Esophagus muscularis mucosa (tissue), 4 donors: ENCODE data around the gene ACY1. TPM values are rescaled to one million over a fixed set of nuclear protein-coding genes. Genes with fewer than 3 reads are reported as not detected.

Experiments
- DNase-seq: peaks from one replicate; pipeline ENCODE4 v3.0.0-alpha.2; 2017; ENCODE audit errors: extremely low spot score
- H3K27ac ChIP-seq, 4 donors: fragments of 200-600 bp; sonication (generic); replicated peaks in 1 of 4; 1 replicate in 3 of 4; 2 replicates in 1 of 4; pipeline ENCODE4 v1.5.1; 2016 to 2019; ENCODE audit warnings: mild to moderate bottlenecking in 1 of 4
- H3K27me3 ChIP-seq, 4 donors: fragments of 200-600 bp; sonication (generic); one replicate each; pipeline versions ENCODE4 v1.5.1 to v1.6.0; 2016 to 2019
- H3K36me3 ChIP-seq, 4 donors: fragments of 200-600 bp; sonication (generic); one replicate each; pipeline ENCODE4 v1.5.1; 2016 to 2019
- H3K4me1 ChIP-seq, 4 donors: fragments of 200-600 bp; sonication (generic); one replicate each; pipeline ENCODE4 v1.5.1; 2016 to 2019
- H3K4me3 ChIP-seq, 4 donors: fragments of 200-600 bp; sonication (generic); 1 replicate in 2 of 4; 2 replicates in 2 of 4; pipeline ENCODE4 v1.5.1; 2016 to 2019; ENCODE audit warnings: mild to moderate bottlenecking in 4 of 4, moderate library complexity in 1 of 4
- H3K9me3 ChIP-seq, 4 donors: fragments of 200-600 bp; sonication (generic); 1 replicate in 3 of 4; 2 replicates in 1 of 4; pipeline ENCODE4 v1.5.1; 2016 to 2019
- EP300 ChIP-seq: sonication (generic); formaldehyde crosslinking; IDR thresholded peaks from one replicate; pipeline ENCODE4 v1.6.1; 2017; ENCODE audit warnings: antibody characterized with exemption
- POLR2A ChIP-seq: fragments of 450-650 bp; IDR thresholded peaks from one replicate; pipeline ENCODE4 v1.6.1; 2017; ENCODE audit warnings: antibody characterized with exemption, moderate library complexity, mild to moderate bottlenecking, low read depth
- POLR2AphosphoS5 ChIP-seq, 2 donors: sonication (generic); formaldehyde crosslinking; IDR thresholded peaks; one replicate each; pipeline ENCODE4 v1.6.1; 2017; ENCODE audit warnings: antibody characterized with exemption in 2 of 2
- WGBS: methylation state at CpG from one replicate; pipeline ENCODE4 v1.1.5; 2018; 5-methylcytosine and 5-hydroxymethylcytosine counted together
- intact Hi-C: fragments of 100-400 bp; cut with DNase I; formaldehyde crosslinking; loops from one replicate; pipeline ENCODE4 v1.15.1; 2023
- total RNA-seq, 4 donors: library from RNA; depleted of rRNA; stranded (reverse); fragments of >200 nt; gene quantifications; one replicate each; pipeline versions ENCODE4 v1.1.0 to v1.2.1, GENCODE V29; 2016
- TF ChIP-seq, protein P1 (sequence below), 3 experiments: fragments of 200-600 bp in 2 of 3; fragments of 450-650 bp in 1 of 3; sonication (generic) in 2 of 3; IDR thresholded peaks; one replicate each; pipeline ENCODE4 v1.5.1; 2017 to 2019; ENCODE audit warnings: antibody characterized with exemption in 3 of 3, mild to moderate bottlenecking in 2 of 3, moderate library complexity in 1 of 3

The ACY1 gene
- total RNA-seq, 4 donors from 2014 or later: 10.0 to 19.2 (median 15.8) TPM

DNA sequence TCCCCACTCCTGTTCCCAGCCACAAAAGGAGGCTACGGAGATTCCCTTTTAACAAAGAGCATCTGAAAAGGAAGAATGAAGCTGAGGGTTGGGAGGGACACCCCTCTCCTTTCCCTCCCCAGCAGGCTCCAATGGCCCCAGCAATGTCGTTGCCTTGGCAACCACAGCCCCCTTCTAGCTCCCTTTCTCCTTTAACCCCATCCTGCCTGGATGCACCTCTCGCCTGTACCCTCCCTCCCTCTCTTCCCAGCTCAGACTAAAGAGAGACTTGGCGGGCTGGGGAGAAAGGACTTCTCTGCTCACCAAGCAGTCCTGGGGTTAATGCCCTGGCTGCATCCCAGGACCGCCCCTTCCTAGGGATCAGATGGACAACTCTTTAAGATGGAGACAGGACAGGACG, 19.4 kb downstream of the ACY1 start:
- Histone ChIP-seq H3K4me1 (peaks cover 27 to 34% (median 32%) of the 10 kb centered on the region in 4 donors), H3K4me3 (no peak overlapping the region), H3K36me3 (no peaks in the 10 kb centered on the region), H3K27me3 (peaks cover 0 to 25% (median 0%) of the 10 kb centered on the region in 4 donors), H3K9me3 (no peaks in the 10 kb centered on the region), H3K27ac (no peak overlapping the region)
- DNase-seq: no peak
- intact Hi-C loops: loop anchor here (10.0 kb wide), 1 partner anchor 342 kb away; no protein-coding TSS in a partner anchor
- TF ChIP-seq EP300: no peak
- TF ChIP-seq POLR2AphosphoS5 (IDR thresholded peaks at IDR 0.05): no peak
- TF ChIP-seq, protein P1, sequence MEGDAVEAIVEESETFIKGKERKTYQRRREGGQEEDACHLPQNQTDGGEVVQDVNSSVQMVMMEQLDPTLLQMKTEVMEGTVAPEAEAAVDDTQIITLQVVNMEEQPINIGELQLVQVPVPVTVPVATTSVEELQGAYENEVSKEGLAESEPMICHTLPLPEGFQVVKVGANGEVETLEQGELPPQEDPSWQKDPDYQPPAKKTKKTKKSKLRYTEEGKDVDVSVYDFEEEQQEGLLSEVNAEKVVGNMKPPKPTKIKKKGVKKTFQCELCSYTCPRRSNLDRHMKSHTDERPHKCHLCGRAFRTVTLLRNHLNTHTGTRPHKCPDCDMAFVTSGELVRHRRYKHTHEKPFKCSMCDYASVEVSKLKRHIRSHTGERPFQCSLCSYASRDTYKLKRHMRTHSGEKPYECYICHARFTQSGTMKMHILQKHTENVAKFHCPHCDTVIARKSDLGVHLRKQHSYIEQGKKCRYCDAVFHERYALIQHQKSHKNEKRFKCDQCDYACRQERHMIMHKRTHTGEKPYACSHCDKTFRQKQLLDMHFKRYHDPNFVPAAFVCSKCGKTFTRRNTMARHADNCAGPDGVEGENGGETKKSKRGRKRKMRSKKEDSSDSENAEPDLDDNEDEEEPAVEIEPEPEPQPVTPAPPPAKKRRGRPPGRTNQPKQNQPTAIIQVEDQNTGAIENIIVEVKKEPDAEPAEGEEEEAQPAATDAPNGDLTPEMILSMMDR (IDR thresholded peaks at IDR 0.05): no peak
- no peak for TF ChIP-seq POLR2A
- WGBS: 73% methylated on average over 6 of the region's 6 CpGs

DNA sequence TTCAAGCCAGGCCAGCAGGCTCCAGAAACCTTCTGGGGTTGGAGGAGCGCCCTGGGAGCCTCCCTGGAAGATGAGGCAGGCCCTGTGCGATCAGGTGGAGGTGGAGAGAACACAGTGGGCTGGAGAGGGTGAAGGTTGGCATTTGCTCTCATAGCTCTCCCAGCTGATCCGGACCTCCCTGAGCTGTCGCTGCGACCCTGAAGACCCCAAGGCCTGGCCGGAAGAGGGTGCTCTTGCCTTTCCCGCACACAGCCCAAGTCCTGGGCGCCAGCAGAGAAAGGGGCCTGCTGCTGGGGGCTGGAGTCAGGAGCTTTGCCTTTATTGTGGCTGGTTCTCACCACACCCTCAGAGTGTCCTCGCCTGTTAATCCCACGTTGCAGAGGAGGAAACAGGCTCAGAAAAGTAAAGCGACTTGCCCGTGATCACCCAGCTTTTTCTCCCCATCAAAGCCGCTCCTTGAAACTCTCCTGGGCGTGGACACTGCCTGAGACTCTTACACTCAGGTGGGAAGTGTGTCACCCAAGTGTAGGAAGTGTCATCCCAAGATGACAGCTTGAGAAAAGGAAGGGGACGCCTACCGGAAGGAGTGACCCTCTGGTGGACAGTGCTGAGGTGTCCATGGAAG, 20.9 kb downstream of the ACY1 start:
- H3K4me3 ChIP-seq: no peak overlapping the region
- H3K27ac ChIP-seq: peak overlapping the region in 1 of 4 donors; percentile 39
- no peak for TF ChIP-seq POLR2A
- TF ChIP-seq, protein P1 (IDR thresholded peaks at IDR 0.05): peak; percentile 38 to 48 (median 46)
- intact Hi-C loops: loop anchor here (2.0 to 10.0 kb wide), 2 partner anchors 51 to 341 kb away; no protein-coding TSS in a partner anchor
- no peaks in the 10 kb centered on the region for H3K36me3 ChIP-seq
- H3K27me3 ChIP-seq: peaks cover 0 to 12% (median 0%) of the 10 kb centered on the region in 4 donors
- H3K9me3 ChIP-seq: no peaks in the 10 kb centered on the region
- H3K4me1 ChIP-seq: peaks cover 27 to 34% (median 32%) of the 10 kb centered on the region in 4 donors
- 57% methylated on average over 16 of the region's 16 CpGs for WGBS
- DNase-seq: no peak

DNA sequence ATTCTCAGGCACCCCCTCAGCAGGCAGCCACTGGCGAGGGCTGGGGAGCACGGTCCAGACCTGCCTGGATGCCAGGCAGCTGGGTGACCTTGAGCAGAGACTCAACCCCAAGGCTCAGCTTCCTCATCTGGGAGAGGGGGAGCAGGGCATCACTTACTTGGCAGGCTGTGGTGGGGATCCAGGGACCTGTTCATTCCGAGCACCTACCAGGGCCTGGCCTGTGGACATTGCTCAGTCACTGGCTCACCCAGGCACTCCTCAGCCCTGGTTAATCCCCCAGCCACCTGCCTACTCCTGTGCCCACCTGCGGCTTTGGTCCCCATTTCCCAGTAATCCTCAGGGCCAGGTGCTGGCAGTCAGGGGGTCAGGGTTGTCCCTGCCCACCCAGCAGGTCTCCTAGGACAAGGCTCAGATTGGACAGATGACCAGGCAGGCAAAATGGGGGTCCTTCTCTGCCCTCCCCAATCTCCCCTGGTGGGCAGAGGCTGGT, 21.6 kb downstream of the ACY1 start:
- H3K27ac ChIP-seq: peak overlapping the region; percentile 16 to 39 (median 31)
- no peak for TF ChIP-seq POLR2A
- TF ChIP-seq POLR2AphosphoS5 (IDR thresholded peaks at IDR 0.05): no peak
- no peak for TF ChIP-seq EP300
- TF ChIP-seq, protein P1 (IDR thresholded peaks at IDR 0.05): no peak
- 100% methylated on average over 1 of the region's 4 CpGs for WGBS

DNA sequence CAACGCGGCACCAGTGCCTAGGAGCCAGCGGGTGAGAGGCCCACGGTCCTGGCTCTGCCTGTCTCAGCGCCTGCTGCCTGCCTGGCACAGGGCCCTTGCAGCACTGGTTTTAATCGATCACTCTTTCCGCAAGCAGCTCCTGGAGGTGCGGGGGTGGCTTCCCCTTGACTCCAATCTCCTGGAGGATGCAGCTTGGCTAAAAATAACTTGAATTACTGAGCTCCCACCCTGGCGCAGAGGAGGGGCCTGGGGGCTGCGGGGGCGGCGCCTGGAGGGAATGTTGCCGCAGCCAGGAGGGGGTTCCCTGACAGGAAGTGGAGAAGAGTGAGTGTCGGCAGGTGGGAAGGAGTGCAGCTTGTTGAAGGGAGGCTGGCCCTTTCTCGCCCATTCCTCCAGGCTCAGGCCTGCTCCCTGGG, 22.2 kb downstream of the ACY1 start:
- H3K36me3 ChIP-seq: no peaks in the 10 kb centered on the region
- peak overlapping the region in 1 of 4 donors; percentile 1 for H3K4me3 ChIP-seq
- no peak for DNase-seq
- peak overlapping the region; percentile 16 to 39 (median 31) for H3K27ac ChIP-seq
- peaks cover 27 to 34% (median 32%) of the 10 kb centered on the region in 4 donors for H3K4me1 ChIP-seq
- 19% methylated on average over 9 of the region's 15 CpGs for WGBS
- peaks cover 0 to 4% (median 0%) of the 10 kb centered on the region in 4 donors for H3K27me3 ChIP-seq
- H3K9me3 ChIP-seq: no peaks in the 10 kb centered on the region
- intact Hi-C loops: loop anchor here (2.0 to 10.0 kb wide), 2 partner anchors 49 to 339 kb away; no protein-coding TSS in a partner anchor
- TF ChIP-seq POLR2AphosphoS5 (IDR thresholded peaks at IDR 0.05) (no peak), EP300 (no peak), POLR2A (no peak)
- TF ChIP-seq, protein P1 (IDR thresholded peaks at IDR 0.05): no peak

More for the DNA sequence above, 21.6 kb downstream of the ACY1 start:
- no peaks in the 10 kb centered on the region for H3K9me3 ChIP-seq
- intact Hi-C loops: loop anchor here (2.0 to 10.0 kb wide), 2 partner anchors 50 to 340 kb away; no protein-coding TSS in a partner anchor
- H3K4me1 ChIP-seq: peaks cover 27 to 34% (median 32%) of the 10 kb centered on the region in 4 donors
- H3K36me3 ChIP-seq: no peaks in the 10 kb centered on the region
- peaks cover 0 to 8% (median 0%) of the 10 kb centered on the region in 4 donors for H3K27me3 ChIP-seq
- no peak for DNase-seq
- no peak overlapping the region for H3K4me3 ChIP-seq
